ENCODE results near the gene PDK1.

GRCh38 chr2:172545408-172546075 is 10.3 kb upstream of the PDK1 start:
- TF ChIP-seq CTCF (IDR thresholded peaks at IDR 0.05) (no peak), POLR2A (IDR thresholded peaks at IDR 0.05) (no peak)

Measured in thyroid gland (tissue), 4 donors.